ENCODE measurements around the gene HRH1. TPM values are rescaled to one million over a fixed set of nuclear protein-coding genes. Genes with fewer than 3 reads are reported as not detected.
A peak's percentile ranks its signal among the peaks of the same experiment; 100 is the strongest.
"Not testable (repeated sequence)": the region's sequence is repeated elsewhere in the genome, so short reads cannot be mapped to it uniquely, and the experiment has no call there.

Gene HRH1
- total RNA-seq, 1 experiment from 2014 or later, result 4.6 TPM

- ChIA-PET POLR2A (no interaction called here), CTCF (no interaction called here)
- BruUV-seq (replicated peaks), result no TSS peak
- Histone ChIP-seq H3K4me3 (ENCODE audit: low read depth in 2 of 2, low read length in 2 of 2) (no peak overlapping the region), H3K27me3 (ENCODE audit: control insufficient read depth, insufficient read depth, low read length) (no peaks in the 10 kb centered on the region), H3K36me3 (ENCODE audit: control insufficient read depth, insufficient read depth, low read length) (no peaks in the 10 kb centered on the region), H3K9me3 (ENCODE audit: control insufficient read depth, insufficient read depth, low read depth, low read length) (no peaks in the 10 kb centered on the region), H3K4me1 (ENCODE audit: control insufficient read depth, insufficient read depth, low read length) (no peaks in the 10 kb centered on the region; the same call in 1 of the 2 replicates), H3K27ac (ENCODE audit: low read length) (no peak overlapping the region)
- no peak for ATAC-seq
- TF ChIP-seq CTCF (IDR thresholded peaks at IDR 0.05) (no peak), TCF7L2 (IDR thresholded peaks at IDR 0.05; ENCODE audit: low read depth, low read length) (no peak)
- intact Hi-C loops (cut with micrococcal nuclease; ENCODE audit: unreplicated experiment) (no loop called here), in situ Hi-C loops (cut with HindIII; ENCODE audit: low pct_unique_long_range_greater_than_20kb, low sequenced_read_pairs) (no loop called here)
- no peak for DNase-seq (ENCODE audit: low read depth, low spot score)
These were observed 50.5 kb downstream of the HRH1 start for GRCh38 chr3:11204697-11205348.

- DNase-seq (ENCODE audit: low read depth, low spot score); H3K27ac ChIP-seq (ENCODE audit: low read length); H3K4me3 ChIP-seq (ENCODE audit: low read depth in 2 of 2, low read length in 2 of 2); POLR2A ChIA-PET; H3K36me3 ChIP-seq (ENCODE audit: control insufficient read depth, insufficient read depth, low read length); H3K9me3 ChIP-seq (ENCODE audit: control insufficient read depth, insufficient read depth, low read depth, low read length); in situ Hi-C loops (cut with HindIII; ENCODE audit: low pct_unique_long_range_greater_than_20kb, low sequenced_read_pairs); BruUV-seq (replicated peaks); H3K27me3 ChIP-seq (ENCODE audit: control insufficient read depth, insufficient read depth, low read length); intact Hi-C loops (cut with micrococcal nuclease; ENCODE audit: unreplicated experiment); H3K4me1 ChIP-seq (ENCODE audit: control insufficient read depth, insufficient read depth, low read length): not testable (repeated sequence)
- CTCF ChIA-PET, result interaction anchor here (1.0 kb wide), 1 partner anchor 50 kb away, joined by 6 read pairs; no protein-coding TSS in a partner anchor
- ATAC-seq, result peak; percentile 59
- TF ChIP-seq CTCF (IDR thresholded peaks at IDR 0.05), result peak; percentile 64
These were observed 51.6 kb downstream of the HRH1 start for GRCh38 chr3:11205881-11206280.

GRCh38 chr3:11206316-11206715 lies 52.0 kb downstream of the HRH1 start:
- H3K27ac ChIP-seq (ENCODE audit: low read length), result no peak overlapping the region
- no TSS peak for BruUV-seq (replicated peaks)
- H3K27me3 ChIP-seq (ENCODE audit: control insufficient read depth, insufficient read depth, low read length), result no peaks in the 10 kb centered on the region
- ChIA-PET POLR2A (no interaction called here), CTCF (interaction anchor here (1.0 kb wide), 1 partner anchor 51 kb away, joined by 6 read pairs; no protein-coding TSS in a partner anchor)
- no peaks in the 10 kb centered on the region; the same call in none of the 2 replicates for H3K4me1 ChIP-seq (ENCODE audit: control insufficient read depth, insufficient read depth, low read length)
- no peaks in the 10 kb centered on the region for H3K9me3 ChIP-seq (ENCODE audit: control insufficient read depth, insufficient read depth, low read depth, low read length)
- no peak for DNase-seq (ENCODE audit: low read depth, low spot score)
- TF ChIP-seq REST (IDR thresholded peaks at IDR 0.05; ENCODE audit: insufficient read depth in 1 of 2, low read depth in 2 of 2, low read length in 1 of 2) (no peak), CTCF (IDR thresholded peaks at IDR 0.05) (no peak), POLR2AphosphoS5 (IDR thresholded peaks at IDR 0.05; ENCODE audit: low read depth, low read length) (no peak), TCF7L2 (IDR thresholded peaks at IDR 0.05; ENCODE audit: low read depth, low read length) (no peak), SIN3A (IDR thresholded peaks at IDR 0.05; ENCODE audit: borderline replicate concordance, insufficient read depth, low read depth, low read length) (no peak)
- no peak overlapping the region for H3K4me3 ChIP-seq (ENCODE audit: low read depth in 2 of 2, low read length in 2 of 2)
- no peaks in the 10 kb centered on the region for H3K36me3 ChIP-seq (ENCODE audit: control insufficient read depth, insufficient read depth, low read length)
- ATAC-seq, result no peak
- intact Hi-C loops (cut with micrococcal nuclease; ENCODE audit: unreplicated experiment) (no loop called here), in situ Hi-C loops (cut with HindIII; ENCODE audit: low pct_unique_long_range_greater_than_20kb, low sequenced_read_pairs) (no loop called here)

Data from Panc1 (cell line).